Adrenal gland (tissue), 5 donors: ENCODE measurements around the gene MAGOHB.

Experiments used
- POLR2A ChIP-seq, 2 donors: fragments of 450-650 bp; IDR thresholded peaks; one replicate each; pipeline ENCODE4 v1.6.1; 2017; ENCODE audit warnings: antibody characterized with exemption in 2 of 2, mild to moderate bottlenecking in 2 of 2, moderate library complexity in 1 of 2
- TF ChIP-seq, protein P1 (sequence below), 6 experiments: fragments of 450-650 bp in 4 of 6; fragments of 200-600 bp in 2 of 6; sonication (generic) in 1 of 6; IDR thresholded peaks; 1 replicate in 5 of 6; 2 replicates in 1 of 6; pipeline versions ENCODE4 v1.5.1 to v1.8.0; 2016 to 2021; ENCODE audit warnings: antibody characterized with exemption in 6 of 6, mild to moderate bottlenecking in 2 of 6, moderate library complexity in 1 of 6
- donor health status: DM: no; HTN: no; CAD: no.

DNA sequence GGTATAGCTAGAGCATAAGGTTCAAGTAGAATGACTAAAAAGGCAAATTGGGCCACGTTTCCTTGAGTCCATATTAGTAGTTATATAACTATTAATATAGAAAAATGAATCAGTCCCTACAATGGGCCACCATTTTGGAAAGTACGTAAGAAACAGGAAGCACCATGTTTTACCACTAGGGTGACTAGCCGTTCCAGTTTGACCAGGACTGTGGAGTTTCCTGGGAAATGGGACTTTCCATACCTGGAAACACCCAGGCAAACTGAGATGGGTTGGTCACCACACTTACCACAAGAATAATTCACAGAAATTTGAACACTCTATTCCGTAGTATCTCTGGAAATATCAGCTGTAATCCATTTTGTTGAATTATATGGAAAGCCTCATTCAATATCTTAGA lies 2.1 kb upstream of the MAGOHB start:
- TF ChIP-seq, protein P1, sequence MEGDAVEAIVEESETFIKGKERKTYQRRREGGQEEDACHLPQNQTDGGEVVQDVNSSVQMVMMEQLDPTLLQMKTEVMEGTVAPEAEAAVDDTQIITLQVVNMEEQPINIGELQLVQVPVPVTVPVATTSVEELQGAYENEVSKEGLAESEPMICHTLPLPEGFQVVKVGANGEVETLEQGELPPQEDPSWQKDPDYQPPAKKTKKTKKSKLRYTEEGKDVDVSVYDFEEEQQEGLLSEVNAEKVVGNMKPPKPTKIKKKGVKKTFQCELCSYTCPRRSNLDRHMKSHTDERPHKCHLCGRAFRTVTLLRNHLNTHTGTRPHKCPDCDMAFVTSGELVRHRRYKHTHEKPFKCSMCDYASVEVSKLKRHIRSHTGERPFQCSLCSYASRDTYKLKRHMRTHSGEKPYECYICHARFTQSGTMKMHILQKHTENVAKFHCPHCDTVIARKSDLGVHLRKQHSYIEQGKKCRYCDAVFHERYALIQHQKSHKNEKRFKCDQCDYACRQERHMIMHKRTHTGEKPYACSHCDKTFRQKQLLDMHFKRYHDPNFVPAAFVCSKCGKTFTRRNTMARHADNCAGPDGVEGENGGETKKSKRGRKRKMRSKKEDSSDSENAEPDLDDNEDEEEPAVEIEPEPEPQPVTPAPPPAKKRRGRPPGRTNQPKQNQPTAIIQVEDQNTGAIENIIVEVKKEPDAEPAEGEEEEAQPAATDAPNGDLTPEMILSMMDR (IDR thresholded peaks at IDR 0.05): no peak
- TF ChIP-seq POLR2A (IDR thresholded peaks at IDR 0.05): no peak
